Fibroblast of lung (primary cell): ENCODE results near the gene ZBTB37.

Experiments
- EZH2 ChIP-seq: IDR thresholded peaks from 2 replicates; pipeline ENCODE4 v1.5.1; 2012; ENCODE audit warnings: low read length, control low read depth, mild to moderate bottlenecking; ENCODE audit errors: missing control alignments
- TF ChIP-seq, protein P1 (sequence below), 2 donors: IDR thresholded peaks in 1 of 2; conservative IDR thresholded peaks in 1 of 2; 1 replicate in 1 of 2; 2 replicates in 1 of 2; pipeline ENCODE4 v1.5.1; 2011 to 2012; ENCODE audit warnings: low read length in 2 of 2, control low read depth in 1 of 2, inconsistent platforms in 1 of 2, low read depth in 1 of 2, mild to moderate bottlenecking in 1 of 2

GRCh38 chr1:173861731-173862145 lies 6.4 kb upstream of the ZBTB37 start:
- TF ChIP-seq, protein P1, sequence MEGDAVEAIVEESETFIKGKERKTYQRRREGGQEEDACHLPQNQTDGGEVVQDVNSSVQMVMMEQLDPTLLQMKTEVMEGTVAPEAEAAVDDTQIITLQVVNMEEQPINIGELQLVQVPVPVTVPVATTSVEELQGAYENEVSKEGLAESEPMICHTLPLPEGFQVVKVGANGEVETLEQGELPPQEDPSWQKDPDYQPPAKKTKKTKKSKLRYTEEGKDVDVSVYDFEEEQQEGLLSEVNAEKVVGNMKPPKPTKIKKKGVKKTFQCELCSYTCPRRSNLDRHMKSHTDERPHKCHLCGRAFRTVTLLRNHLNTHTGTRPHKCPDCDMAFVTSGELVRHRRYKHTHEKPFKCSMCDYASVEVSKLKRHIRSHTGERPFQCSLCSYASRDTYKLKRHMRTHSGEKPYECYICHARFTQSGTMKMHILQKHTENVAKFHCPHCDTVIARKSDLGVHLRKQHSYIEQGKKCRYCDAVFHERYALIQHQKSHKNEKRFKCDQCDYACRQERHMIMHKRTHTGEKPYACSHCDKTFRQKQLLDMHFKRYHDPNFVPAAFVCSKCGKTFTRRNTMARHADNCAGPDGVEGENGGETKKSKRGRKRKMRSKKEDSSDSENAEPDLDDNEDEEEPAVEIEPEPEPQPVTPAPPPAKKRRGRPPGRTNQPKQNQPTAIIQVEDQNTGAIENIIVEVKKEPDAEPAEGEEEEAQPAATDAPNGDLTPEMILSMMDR (conservative IDR thresholded peaks at IDR 0.05 in 1 of 2, IDR thresholded peaks at IDR 0.05 in 1 of 2; ENCODE audit: low read depth in 1 of 2, low read length in 2 of 2), result no peak
- no peak for TF ChIP-seq EZH2
